ENCODE results near the gene CXXC5. TPM values are rescaled to one million over a fixed set of nuclear protein-coding genes. Genes with fewer than 3 reads are reported as not detected.

The CXXC5 gene
- polyA plus RNA-seq, 4 donors, result 212 to 238 (median 220) TPM

DNA sequence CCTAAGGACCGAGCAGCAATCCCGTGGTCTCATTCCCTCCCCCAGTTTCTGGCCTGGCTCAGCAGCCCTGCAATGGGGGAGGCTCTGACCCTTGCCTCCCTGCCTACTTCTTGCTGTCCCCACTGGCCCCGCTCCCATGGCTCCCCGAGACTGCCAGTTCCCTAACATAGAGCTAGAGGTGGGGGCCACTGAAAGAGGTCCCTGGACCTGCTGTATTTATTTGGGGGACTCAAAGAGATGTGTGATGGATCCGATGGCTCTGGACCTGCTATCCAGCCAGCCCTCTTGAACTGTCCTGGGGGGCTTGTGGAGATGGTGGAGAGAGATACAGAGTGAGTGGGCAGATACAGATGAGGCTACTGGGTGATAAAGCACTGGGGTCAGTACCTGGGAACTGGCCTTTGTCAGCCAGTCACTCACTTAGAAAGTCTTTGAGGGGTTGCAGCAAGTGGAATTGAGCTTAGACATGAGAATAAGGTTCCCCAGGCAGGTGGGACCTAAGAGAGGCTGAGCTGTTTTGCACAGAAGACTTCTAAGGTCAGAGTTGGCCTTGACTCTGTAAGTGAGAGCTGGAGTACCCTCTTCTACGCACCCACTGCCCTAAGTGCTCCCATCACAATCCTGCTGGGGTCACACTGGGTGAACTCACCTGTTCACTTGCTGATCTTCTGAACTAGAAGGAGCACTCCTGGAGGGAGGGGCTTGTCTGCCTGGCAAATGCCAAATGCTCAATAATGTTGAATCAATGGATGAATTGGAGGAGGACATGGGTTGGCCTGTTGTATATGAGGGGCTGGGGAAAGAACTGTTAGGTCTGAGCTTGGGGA, 42.9 kb downstream of the CXXC5 start:
- no peak for DNase-seq (ENCODE audit: low read depth in 4 of 4, low spot score in 2 of 4)

DNA sequence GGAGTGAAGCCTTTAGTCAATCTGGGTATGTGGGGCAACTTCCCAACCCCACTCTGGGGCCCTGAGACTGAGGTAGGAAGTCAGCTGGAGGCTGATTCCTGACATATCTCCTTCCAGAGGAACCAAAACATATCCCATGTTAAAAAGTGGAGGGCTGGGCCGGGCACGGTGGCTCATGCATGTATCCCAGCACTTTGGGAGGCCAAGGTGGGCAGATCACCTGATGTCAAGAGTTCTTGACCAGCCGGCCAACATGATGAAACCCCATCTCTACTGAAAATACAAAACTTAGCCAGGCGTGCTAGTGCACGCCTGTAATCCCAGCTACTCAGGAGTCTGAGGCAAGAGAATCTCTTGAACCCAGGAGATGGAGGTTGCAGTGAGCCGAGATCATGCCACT, 44.0 kb downstream of the CXXC5 start:
- no peak for DNase-seq (ENCODE audit: low read depth in 4 of 4, low spot score in 2 of 4)

DNA sequence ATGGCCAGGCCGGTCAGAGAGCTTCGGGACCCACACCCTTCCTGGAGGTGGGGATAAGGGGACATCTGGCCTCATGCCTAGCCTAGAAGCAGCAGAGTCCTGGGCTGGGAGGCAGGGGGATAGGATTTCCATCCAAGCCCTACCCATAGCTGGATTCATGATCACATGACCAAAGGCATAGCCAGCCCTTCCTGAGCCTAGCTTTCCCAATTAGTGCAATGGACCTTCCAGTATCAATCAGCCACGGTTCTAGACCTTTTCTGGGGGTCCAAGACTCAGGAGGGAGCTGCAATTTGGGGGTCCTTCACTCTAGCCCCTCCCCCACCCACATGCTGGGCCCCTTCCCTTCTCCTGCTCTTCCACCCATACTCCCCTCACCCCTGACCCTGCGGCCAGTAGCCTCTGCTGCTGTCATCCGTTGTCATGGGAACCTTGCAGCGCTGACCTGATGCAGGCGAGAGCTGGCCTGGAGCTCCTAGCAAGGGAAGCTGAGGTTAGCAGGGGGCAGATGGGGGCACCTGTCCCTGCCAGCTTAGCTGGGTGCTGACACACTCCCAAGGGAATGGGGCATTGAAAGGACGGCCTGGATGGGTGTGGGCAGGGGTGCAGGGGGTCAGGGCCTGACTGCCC, 44.6 kb downstream of the CXXC5 start:
- no peak for DNase-seq (ENCODE audit: low read depth in 4 of 4, low spot score in 2 of 4)

DNA sequence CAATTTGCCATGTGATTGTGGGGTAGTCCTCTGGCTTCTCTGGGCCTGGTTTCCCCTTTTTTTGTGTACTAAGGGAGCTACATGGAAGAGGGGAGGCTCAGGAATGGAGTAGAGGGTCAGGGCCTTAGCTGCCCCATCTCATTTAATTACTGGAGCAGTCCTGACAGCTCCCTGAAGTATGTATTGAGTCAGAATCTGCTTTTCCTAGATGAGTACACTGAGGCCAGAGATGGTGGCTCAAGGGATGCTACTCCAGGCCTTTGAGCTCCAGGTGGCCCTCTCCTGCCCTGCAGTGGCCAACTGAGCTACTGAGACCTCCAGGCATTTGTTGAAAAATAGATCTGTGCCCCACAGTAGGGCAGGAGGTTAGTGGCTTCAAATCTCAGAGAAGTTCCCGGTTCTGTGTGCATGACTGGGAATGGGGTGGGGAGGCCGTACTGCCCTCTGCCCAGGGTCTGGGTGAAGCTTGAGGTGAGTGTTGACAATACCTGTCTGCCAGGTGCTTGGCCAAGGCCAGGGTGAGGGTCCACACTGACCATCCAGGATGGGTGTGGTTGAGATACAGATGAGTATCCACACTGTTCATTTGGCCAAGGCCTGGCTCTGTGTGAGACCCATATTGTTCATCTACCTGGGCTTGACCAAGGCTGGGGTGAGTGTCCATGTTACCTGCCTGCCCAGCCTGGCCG, 45.7 kb downstream of the CXXC5 start:
- DNase-seq (ENCODE audit: low read depth in 4 of 4, low spot score in 2 of 4), result no peak

DNA sequence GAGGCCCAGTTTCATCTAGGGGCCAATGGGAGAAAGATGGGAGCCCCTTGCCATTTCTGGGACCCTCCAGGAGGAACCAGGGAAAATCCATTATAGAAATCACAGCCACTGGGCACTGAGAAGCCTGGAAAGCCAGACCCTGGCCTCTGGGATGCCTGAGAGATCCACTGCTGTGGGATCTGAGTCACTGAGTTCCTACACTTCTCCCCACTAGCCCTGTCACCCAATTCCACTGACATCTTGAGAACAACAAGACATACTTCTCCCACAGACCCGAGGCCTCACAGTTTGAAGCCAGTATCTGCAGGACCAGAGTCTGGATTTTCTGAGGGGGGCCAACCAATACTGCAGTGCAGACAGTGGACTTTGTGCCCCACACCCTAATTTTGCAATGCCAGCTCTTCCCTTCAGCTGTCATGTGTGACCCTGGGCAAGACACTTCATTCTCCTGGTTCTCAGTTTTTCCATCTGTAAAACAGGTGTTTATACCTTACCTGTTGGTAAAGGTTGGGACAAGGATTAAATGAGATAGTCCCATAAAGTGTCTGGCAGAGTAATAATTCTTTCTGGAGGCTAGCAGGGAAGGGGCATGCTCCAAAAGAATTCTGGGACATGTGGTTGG, 46.5 kb downstream of the CXXC5 start:
- no peak for DNase-seq (ENCODE audit: low read depth in 4 of 4, low spot score in 2 of 4)

DNA sequence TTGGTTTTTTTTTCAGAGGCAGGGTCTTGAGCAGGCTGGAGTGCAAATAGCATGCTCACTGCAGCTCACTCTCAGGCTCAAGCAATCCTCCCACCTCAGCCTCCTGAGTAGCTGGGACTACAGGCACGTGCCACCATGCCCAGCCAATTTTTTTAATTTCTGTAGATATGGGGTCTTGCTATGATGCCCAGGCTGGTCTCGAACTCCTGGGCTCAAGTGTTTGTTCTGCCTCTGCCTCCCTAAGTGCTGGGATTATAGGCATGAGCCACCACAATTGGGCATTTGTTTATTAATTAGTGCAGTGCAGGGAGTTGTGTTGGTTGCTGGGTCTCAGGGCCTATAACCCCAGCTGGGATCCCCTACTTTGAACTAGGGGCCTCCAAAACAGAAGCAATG, 47.0 kb downstream of the CXXC5 start:
- DNase-seq (ENCODE audit: low read depth in 4 of 4, low spot score in 2 of 4), result no peak

DNA sequence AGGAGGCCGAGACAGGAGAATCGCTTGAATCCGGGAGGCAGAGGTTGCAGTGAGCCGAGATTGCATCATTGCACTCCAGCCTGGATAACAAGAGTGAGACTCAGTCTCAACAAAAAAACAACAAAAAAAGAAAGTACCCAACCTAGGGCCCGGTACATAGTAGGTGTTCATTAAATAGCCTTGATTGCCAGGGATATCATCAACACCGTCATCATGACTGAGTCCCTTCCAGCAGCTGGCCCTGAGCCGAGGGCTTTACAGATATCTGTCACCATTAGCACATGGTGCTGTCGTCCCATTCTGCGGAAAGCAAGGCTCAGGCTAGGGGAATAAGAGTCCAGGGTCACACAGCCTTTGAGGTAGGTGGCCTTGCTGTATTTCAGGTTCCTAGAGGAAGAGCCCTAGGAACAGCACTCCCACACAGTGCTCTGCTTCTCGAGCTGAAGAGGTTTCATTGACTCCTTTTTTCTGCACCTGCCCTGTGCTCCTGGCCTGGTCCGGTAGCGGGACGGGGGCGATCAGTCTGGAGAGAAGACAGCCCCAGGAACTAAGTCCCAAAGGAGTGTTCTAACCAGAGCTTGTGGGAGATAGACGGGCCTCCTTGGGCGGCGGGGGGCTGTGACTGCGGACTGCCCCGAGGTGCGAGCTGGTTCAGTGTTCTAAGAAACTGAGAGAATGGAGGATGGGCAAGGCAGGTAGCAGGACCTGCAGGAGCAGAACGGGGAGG, 48.2 kb downstream of the CXXC5 start:
- no peak for DNase-seq (ENCODE audit: low read depth in 4 of 4, low spot score in 2 of 4)

DNA sequence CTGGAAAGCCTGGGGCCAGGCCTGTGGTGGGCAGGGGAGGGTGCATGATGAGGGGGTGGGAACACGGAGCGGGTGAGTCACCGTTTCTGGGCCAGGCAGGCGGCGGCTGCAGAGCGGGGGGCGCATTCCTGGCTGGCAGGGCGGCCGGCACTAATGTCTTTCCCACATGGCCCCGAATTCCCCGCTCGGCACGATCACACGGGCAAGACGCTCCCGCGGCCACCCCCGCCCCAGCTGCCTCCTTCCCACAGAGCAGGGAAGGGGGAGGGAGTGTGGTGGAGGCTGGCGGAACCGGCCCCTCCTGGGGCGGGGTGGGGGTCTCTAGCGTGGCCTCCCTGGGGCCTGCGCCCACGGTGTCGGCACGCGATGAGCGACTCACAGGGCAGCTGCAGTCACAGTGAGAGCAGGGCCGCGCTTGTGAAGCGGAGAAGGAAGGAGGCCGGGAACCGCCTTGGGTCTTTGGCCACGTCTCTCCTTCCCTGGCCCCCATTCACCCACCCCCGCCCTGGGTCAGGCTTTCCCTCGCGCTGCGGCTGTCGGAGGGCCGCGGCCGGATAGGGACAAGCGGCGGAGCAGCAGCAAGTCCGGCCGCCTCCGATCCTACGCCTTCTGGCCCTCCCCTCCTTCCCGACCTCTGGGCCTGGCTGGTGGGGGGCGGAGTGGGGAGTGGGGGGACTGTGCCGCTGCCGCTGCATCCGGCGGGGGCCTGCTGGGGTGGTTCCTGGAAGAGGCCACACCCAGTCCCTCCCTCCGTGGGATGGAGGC, 48.9 kb downstream of the CXXC5 start:
- DNase-seq (ENCODE audit: low read depth in 4 of 4, low spot score in 2 of 4), result no peak

DNA sequence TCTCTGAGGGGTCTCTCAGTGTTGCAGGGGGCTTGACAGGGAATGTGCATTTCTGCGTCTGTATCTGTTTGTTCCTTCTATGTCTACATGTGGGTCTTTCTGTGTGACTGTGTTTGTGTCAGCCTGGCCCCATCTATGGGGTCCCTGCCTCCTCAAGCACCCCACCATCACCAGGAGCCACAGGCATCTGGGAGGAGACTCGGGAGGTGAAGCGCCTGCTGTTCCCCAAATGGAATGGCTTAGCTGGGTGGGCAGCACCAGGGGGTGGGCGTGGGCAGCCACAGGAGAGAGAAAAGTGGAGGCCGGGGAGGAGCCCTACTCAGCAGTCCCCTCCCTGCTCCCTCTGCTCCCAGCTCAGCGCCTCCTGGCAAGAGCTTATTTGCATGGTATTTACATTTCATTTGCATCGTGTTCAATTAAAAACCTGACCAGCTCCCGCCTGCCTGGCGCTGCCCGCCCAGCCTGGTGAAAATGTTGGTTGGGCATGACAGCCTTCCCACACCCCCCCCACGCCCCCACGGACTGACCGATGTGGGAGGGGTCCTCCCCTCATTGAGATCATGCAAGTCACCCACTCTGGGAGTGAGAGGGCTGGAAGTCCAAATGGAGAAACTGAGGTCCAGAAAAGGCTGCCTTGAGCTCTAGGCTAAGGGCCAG, 50.5 kb downstream of the CXXC5 start:
- peak in 3 of 4 donors; percentile 84 to 90 (median 88) for DNase-seq (ENCODE audit: low read depth in 4 of 4, low spot score in 2 of 4)

DNA sequence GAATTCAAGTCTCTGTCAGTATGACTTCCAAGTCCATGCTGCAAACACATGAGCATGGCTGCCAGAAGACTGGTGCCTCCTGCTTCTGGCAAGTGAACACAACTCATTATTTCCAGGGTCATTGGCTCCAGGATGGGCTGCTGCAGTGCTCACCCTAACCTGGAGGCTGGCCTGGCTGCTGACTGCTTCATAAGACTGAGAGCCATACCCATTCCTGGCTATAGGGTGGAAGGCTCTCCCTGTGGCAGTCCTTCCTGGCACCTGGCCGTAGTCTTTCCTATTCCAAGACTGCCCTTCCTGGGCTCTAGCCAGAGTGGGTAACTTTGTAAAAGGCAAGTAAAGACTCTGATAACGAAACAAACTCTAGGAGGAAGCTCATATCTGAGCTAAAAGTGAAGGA, 51.2 kb downstream of the CXXC5 start:
- no peak for DNase-seq (ENCODE audit: low read depth in 4 of 4, low spot score in 2 of 4)

DNA sequence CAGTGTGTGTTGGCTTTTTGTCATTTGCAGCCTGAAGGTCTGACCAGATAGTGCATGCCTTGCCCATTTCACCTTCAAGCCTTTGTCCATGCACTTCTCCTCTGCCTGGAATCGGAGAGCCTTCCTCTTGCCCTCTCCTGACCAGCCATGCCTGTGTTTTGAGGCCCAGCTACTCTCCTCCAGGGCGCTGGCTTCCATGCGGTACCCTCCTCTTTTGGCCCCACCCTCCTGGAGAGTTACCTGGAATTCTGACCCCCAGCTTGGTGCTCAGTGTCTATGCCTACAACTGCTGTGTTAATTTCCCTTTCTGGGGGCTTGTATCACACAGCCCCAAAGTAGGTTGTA, 52.5 kb downstream of the CXXC5 start:
- DNase-seq (ENCODE audit: low read depth in 4 of 4, low spot score in 2 of 4), result no peak

DNA sequence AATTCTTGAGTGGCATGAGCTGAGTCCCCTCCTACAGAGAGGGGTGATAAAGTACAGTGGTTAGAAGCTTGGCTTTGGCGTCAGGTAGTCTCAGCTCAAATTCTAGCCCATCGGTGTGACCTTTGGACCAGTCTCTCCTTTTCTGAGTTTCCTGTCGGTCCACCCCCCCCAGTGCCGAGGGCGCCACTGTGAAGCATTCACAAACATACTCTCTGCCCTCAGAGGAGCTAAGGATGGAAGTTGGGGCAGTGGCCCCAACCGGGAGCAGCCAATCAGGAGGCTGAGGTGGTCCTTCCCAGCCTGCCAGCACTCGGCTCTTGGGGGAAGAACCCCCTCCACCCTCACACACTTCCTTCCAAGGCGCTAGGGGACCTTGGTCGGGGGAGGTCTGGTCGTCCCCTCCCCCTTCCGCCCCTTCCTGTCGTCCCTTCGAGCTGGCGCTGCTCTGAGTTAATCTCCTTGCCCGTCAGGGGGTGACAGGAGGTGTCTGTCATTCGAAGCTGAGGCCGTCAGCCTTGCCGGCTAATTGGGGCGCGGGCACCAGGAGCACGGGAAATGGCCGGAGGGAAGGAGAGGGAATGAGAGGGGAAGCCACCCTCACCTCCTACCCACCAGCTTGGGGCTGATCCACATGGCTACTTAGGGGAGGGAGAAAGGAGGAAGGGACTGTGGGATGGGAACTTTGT, 53.0 kb downstream of the CXXC5 start:
- DNase-seq (ENCODE audit: low read depth in 4 of 4, low spot score in 2 of 4), result no peak

DNA sequence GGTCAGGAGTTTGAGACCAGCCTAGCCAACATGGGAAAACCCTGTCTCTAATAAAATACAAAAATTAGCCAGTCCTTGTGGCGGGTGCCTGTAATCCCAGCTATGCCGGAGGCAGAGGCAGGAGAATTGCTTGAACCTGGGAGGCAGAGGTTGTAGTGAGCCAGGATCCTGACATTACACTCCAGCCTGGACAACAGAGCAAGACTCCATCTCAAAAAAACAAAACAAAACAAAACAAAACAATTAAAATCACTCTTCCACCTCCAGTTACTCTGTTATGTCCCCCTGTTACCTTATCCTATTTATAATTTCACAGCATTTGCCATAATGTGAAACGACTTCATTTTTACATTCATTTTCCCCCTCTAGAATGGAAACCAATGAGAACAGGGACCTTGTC, 54.4 kb downstream of the CXXC5 start:
- no peak for DNase-seq (ENCODE audit: low read depth in 4 of 4, low spot score in 2 of 4)

DNA sequence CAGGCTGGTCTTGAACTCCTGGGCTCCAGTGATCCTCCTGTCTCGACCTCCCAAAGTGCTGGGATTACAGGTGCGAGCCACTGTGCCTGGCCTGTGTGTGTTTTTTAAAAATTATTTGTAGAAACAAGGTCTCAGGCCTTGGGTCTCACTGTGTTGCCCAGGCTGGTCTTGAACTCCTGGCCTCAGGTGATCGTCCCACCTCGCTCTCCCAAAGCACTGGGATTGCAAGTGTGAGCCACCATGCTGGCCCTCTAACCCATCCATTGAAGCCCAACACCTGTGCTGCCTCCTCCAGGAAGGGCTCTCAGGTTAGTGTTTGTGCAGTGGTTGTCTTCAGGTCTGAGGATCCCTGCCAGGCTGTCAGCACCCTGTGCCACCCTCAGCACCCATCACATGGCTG, 56.6 kb downstream of the CXXC5 start:
- DNase-seq (ENCODE audit: low read depth in 4 of 4, low spot score in 2 of 4), result no peak

DNA sequence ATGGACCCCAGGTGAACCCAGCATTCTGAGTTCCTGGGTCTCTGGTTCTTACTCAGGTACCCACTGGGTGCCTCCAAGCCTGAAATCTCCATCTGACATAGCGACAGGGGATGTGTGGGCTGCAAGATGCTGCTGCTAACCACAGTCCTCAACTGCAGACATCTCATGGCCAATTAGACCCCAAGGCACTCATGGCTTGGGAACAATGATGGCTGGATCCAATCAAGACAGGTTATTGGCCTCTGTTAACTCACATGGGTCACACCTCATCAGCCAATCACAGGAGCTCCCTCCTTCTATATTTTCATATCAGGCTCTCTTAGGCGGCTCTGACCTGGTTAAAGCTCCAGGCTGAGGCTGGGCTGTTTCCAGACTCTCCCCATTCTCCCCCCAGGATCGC, 57.0 kb downstream of the CXXC5 start:
- no peak for DNase-seq (ENCODE audit: low read depth in 4 of 4, low spot score in 2 of 4)

DNA sequence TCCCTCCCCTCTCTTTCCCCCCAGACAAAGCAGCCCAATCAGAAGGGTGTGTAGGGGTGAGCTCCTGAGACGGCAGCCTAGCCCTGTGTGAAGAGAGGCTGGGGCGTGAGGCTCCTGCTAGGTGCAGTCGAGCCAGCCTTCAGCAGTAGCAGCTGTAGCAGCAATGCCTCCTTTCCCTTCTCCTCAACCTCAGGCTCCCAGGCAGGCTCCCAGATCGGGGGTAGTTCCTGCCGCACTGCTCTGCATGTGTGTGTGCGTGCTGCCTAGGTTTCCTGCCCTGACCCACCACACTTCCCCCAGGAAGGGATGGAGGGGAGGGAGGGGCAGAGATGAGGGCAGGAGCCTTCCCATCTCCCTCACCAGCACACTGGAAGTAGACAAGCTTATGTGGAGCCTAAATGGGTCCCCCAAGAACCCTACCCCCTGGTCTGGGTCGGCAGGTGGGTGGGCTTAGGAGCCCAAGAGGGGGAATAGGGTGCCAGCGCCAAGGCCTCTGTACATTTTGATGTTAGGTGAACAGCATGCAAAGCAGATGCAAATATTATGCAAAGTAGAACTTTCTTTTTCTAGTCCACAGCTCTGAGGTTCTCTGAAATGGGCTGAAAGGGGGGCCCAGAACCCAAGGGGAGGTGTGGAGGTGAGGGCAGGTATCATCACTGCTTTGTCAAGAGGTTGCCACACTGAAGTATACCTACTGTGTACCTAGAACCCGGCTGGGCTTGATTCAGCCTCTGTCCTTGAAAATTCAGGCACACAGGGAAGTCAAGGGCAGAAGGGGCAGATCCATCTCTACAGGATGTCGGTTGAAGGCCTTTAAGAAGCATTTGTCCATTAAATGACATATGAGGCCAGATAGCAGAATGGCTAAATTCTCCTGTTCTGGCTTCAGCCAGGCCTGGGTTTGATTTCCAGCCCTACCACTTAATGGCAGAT, 57.8 kb downstream of the CXXC5 start:
- DNase-seq (ENCODE audit: low read depth in 4 of 4, low spot score in 2 of 4), result no peak

DNA sequence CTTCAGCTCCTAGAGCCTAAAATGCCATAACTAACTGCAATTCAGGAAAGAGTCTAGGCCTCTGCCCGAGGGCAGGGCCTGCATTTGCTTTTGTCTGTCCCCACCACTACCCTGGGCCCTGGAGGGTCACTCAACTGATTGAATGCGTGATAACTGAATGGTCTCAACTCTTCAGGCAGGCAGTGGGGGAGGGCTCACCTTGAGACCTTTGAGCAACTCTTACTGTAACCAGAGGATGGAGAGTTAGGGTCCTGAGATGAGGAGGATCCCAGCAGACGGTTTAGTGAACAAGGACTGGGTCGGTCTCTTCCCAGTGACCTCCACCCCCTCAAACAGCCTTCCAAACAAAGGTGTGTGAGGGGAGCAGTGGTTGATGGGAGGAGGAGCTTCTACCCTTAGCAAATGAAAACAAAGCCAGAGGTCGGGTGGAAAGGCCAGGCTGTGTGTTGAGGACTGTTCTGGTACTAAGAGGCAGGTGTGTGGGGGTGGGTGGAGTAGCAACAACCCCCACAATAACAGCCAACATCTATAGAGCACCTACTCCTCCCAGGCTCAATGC, 59.4 kb downstream of the CXXC5 start:
- no peak for DNase-seq (ENCODE audit: low read depth in 4 of 4, low spot score in 2 of 4)
